DMS53 treated with DMSO at 0.1 percent for 48 hours (cell line): ENCODE measurements around the gene NXPH2.
"Not testable (repeated sequence)": the region's sequence is repeated elsewhere in the genome, so short reads cannot be mapped to it uniquely, and the experiment has no call there.

Experiments
- DNase-seq: peaks from one replicate; lab custom pipeline; 2025; ENCODE audit not compliant: unreplicated experiment; lab: John Stamatoyannopoulos, UW

Gene NXPH2

GRCh38 chr2:138712212-138712979, 67.8 kb downstream of the NXPH2 start:
- no peak for DNase-seq

GRCh38 chr2:138711812-138712211, 68.4 kb downstream of the NXPH2 start:
- DNase-seq: no peak

GRCh38 chr2:138708682-138709241, 71.4 kb downstream of the NXPH2 start:
- DNase-seq: no peak

GRCh38 chr2:138707392-138708074, 72.7 kb downstream of the NXPH2 start:
- DNase-seq: no peak

- no peak for DNase-seq
These were observed 76.9 kb downstream of the NXPH2 start for GRCh38 chr2:138703242-138703641.

GRCh38 chr2:138700716-138701115, 79.5 kb downstream of the NXPH2 start:
- no peak for DNase-seq

GRCh38 chr2:138699421-138699820, 80.8 kb downstream of the NXPH2 start:
- DNase-seq: no peak

- DNase-seq: no peak
These were observed 81.8 kb downstream of the NXPH2 start for GRCh38 chr2:138698428-138698827.

GRCh38 chr2:138691667-138692066, 88.5 kb downstream of the NXPH2 start:
- no peak for DNase-seq

- DNase-seq: no peak
These were observed 90.5 kb downstream of the NXPH2 start for GRCh38 chr2:138689705-138690104.

GRCh38 chr2:138682163-138682562, 98.0 kb downstream of the NXPH2 start:
- DNase-seq: no peak

GRCh38 chr2:138677221-138677620, 103.0 kb downstream of the NXPH2 start:
- no peak for DNase-seq

GRCh38 chr2:138676619-138677021, 103.6 kb downstream of the NXPH2 start:
- DNase-seq: no peak

GRCh38 chr2:138671566-138671965, 108.6 kb downstream of the NXPH2 start:
- no peak for DNase-seq

GRCh38 chr2:138670734-138671133, 109.5 kb downstream of the NXPH2 start:
- DNase-seq: no peak

GRCh38 chr2:138665937-138666336, 114.3 kb downstream of the NXPH2 start:
- no peak for DNase-seq

GRCh38 chr2:138658187-138658894, 121.8 kb downstream of the NXPH2 start:
- no peak for DNase-seq

- DNase-seq: no peak
These were observed 126.0 kb downstream of the NXPH2 start for GRCh38 chr2:138654146-138654545.

GRCh38 chr2:138652378-138652777, 127.8 kb downstream of the NXPH2 start:
- no peak for DNase-seq

- no peak for DNase-seq
These were observed 130.6 kb downstream of the NXPH2 start for GRCh38 chr2:138649571-138649970.

- DNase-seq: no peak
These were observed 131.6 kb downstream of the NXPH2 start for GRCh38 chr2:138648606-138649005.

- DNase-seq: not testable (repeated sequence)
These were observed 135.4 kb downstream of the NXPH2 start for GRCh38 chr2:138644776-138645175.
